Measurements from ENCODE around the gene ZNF428.
"Not testable (repeated sequence)": the region's sequence is repeated elsewhere in the genome, so short reads cannot be mapped to it uniquely, and the experiment has no call there.

The ZNF428 gene

GRCh38 chr19:43616306-43616705 is 3.1 kb downstream of the ZNF428 start:
- peak; percentile 25 for DNase-seq

GRCh38 chr19:43612374-43612773 is 7.1 kb downstream of the ZNF428 start:
- DNase-seq, result no peak

- no peak for DNase-seq
Measured at GRCh38 chr19:43611788-43612187, 7.6 kb downstream of the ZNF428 start, which contains the start of gene SRRM5. Gene SRRM5 (plus strand): TSS chr19:43612088. CDS start chr19:43612122, 34 bp downstream.

GRCh38 chr19:43610493-43610892 is 8.9 kb downstream of the ZNF428 start:
- no peak for DNase-seq

GRCh38 chr19:43609872-43610271 is 9.6 kb downstream of the ZNF428 start:
- DNase-seq, result no peak

- DNase-seq, result no peak
Measured at GRCh38 chr19:43607238-43608205, 11.9 kb downstream of the ZNF428 start.

- DNase-seq, result no peak
Measured at GRCh38 chr19:43606569-43607229, 12.7 kb downstream of the ZNF428 start.

GRCh38 chr19:43605875-43606568 is 13.4 kb downstream of the ZNF428 start:
- peak; percentile 24 for DNase-seq

- not testable (repeated sequence) for DNase-seq
Measured at GRCh38 chr19:43600326-43600725, 19.1 kb downstream of the ZNF428 start.

- DNase-seq, result no peak
Measured at GRCh38 chr19:43599635-43600295, 19.7 kb downstream of the ZNF428 start.

GRCh38 chr19:43598445-43599240 is 20.8 kb downstream of the ZNF428 start:
- DNase-seq, result no peak

- no peak for DNase-seq
Measured at GRCh38 chr19:43597876-43598275, 21.6 kb downstream of the ZNF428 start.

GRCh38 chr19:43596842-43597461 is 22.5 kb downstream of the ZNF428 start:
- DNase-seq, result no peak

GRCh38 chr19:43595999-43596841 is 23.2 kb downstream of the ZNF428 start, which contains the start of the genes IRGQ and ZNF576:
Gene IRGQ (minus strand): TSS chr19:43596134. CDS start chr19:43595338, 796 bp downstream.
Gene ZNF576 (plus strand): TSS chr19:43596595. CDS start chr19:43597109, 514 bp downstream.
- peak; percentile 100 for DNase-seq

GRCh38 chr19:43595605-43595998 is 23.8 kb downstream of the ZNF428 start:
- DNase-seq, result no peak

- peak; percentile 75 for DNase-seq
Measured at GRCh38 chr19:43594710-43595604, 24.5 kb downstream of the ZNF428 start.

GRCh38 chr19:43594081-43594697 is 25.2 kb downstream of the ZNF428 start:
- DNase-seq, result no peak

GRCh38 chr19:43592800-43593350 is 26.6 kb downstream of the ZNF428 start:
- DNase-seq, result no peak
